ENCODE data around the gene PCNX4. TPM values are rescaled to one million over a fixed set of nuclear protein-coding genes. Genes with fewer than 3 reads are reported as not detected.

PCNX4 gene
- total RNA-seq, 1 experiment from 2014 or later = 64.0 TPM

GRCh38 chr14:60175255-60175902 is 83.7 kb downstream of the PCNX4 start:
- Histone ChIP-seq H3K36me3 (ENCODE audit: insufficient read depth, low read length, poor library complexity, severe bottlenecking) (no peaks in the 10 kb centered on the region), H3K27ac (ENCODE audit: low read depth, low read length, poor library complexity, severe bottlenecking) (no peak overlapping the region), H3K9me3 (ENCODE audit: low read depth, low read length, poor library complexity, severe bottlenecking) (no peaks in the 10 kb centered on the region), H3K27me3 (replicated peaks; ENCODE audit: insufficient read depth, low read depth, low read length, poor library complexity) (no peaks in the 10 kb centered on the region), H3K4me1 (ENCODE audit: insufficient read depth, low read length, poor library complexity, severe bottlenecking) (no peaks in the 10 kb centered on the region), H3K4me3 (ENCODE audit: low read depth, low read length, poor library complexity, severe bottlenecking) (no peak overlapping the region)
- intact Hi-C loops (cut with micrococcal nuclease; ENCODE audit: unreplicated experiment) = no loop called here
- ChIA-PET CTCF (no interaction called here), POLR2A (ENCODE audit: low non-redundant PET) (no interaction called here)
- no peak for DNase-seq (ENCODE audit: low spot score)
- no TSS peak for BruUV-seq (replicated peaks)
- TF ChIP-seq CTCF (conservative IDR thresholded peaks at IDR 0.05; ENCODE audit: low read depth, low read length) (no peak), EZH2 (IDR thresholded peaks at IDR 0.05; ENCODE audit: borderline replicate concordance, low read depth, low read length, poor library complexity, severe bottlenecking) (no peak)

GRCh38 chr14:60178164-60178563 is 86.4 kb downstream of the PCNX4 start:
- no peak for TF ChIP-seq CTCF (conservative IDR thresholded peaks at IDR 0.05; ENCODE audit: low read depth, low read length)
- no peak for DNase-seq (ENCODE audit: low spot score)
- intact Hi-C loops (cut with micrococcal nuclease; ENCODE audit: unreplicated experiment) = no loop called here
- ChIA-PET POLR2A (ENCODE audit: low non-redundant PET) (no interaction called here), CTCF (no interaction called here)
- no peak overlapping the region for H3K27ac ChIP-seq (ENCODE audit: low read depth, low read length, poor library complexity, severe bottlenecking)
- H3K4me1 ChIP-seq (ENCODE audit: insufficient read depth, low read length, poor library complexity, severe bottlenecking) = no peaks in the 10 kb centered on the region
- H3K9me3 ChIP-seq (ENCODE audit: low read depth, low read length, poor library complexity, severe bottlenecking) = no peaks in the 10 kb centered on the region
- H3K36me3 ChIP-seq (ENCODE audit: insufficient read depth, low read length, poor library complexity, severe bottlenecking) = no peaks in the 10 kb centered on the region
- H3K4me3 ChIP-seq (ENCODE audit: low read depth, low read length, poor library complexity, severe bottlenecking) = no peak overlapping the region
- no peaks in the 10 kb centered on the region for H3K27me3 ChIP-seq (replicated peaks; ENCODE audit: insufficient read depth, low read depth, low read length, poor library complexity)
- no TSS peak for BruUV-seq (replicated peaks)

GRCh38 chr14:60178820-60179219 is 87.1 kb downstream of the PCNX4 start:
- H3K36me3 ChIP-seq (ENCODE audit: insufficient read depth, low read length, poor library complexity, severe bottlenecking) = no peaks in the 10 kb centered on the region
- H3K27ac ChIP-seq (ENCODE audit: low read depth, low read length, poor library complexity, severe bottlenecking) = no peak overlapping the region
- no peak for DNase-seq (ENCODE audit: low spot score)
- ChIA-PET POLR2A (ENCODE audit: low non-redundant PET) (no interaction called here), CTCF (no interaction called here)
- no peak overlapping the region for H3K4me3 ChIP-seq (ENCODE audit: low read depth, low read length, poor library complexity, severe bottlenecking)
- intact Hi-C loops (cut with micrococcal nuclease; ENCODE audit: unreplicated experiment) = no loop called here
- no peaks in the 10 kb centered on the region for H3K4me1 ChIP-seq (ENCODE audit: insufficient read depth, low read length, poor library complexity, severe bottlenecking)
- no peaks in the 10 kb centered on the region for H3K27me3 ChIP-seq (replicated peaks; ENCODE audit: insufficient read depth, low read depth, low read length, poor library complexity)
- no TSS peak for BruUV-seq (replicated peaks)
- no peaks in the 10 kb centered on the region for H3K9me3 ChIP-seq (ENCODE audit: low read depth, low read length, poor library complexity, severe bottlenecking)
- TF ChIP-seq CTCF (conservative IDR thresholded peaks at IDR 0.05; ENCODE audit: low read depth, low read length) (no peak), EZH2 (IDR thresholded peaks at IDR 0.05; ENCODE audit: borderline replicate concordance, low read depth, low read length, poor library complexity, severe bottlenecking) (no peak)

Measured in A673 (cell line).